ENCODE data around the gene RAD52.

GRCh38 chr12:981176-981828 lies 31.8 kb upstream of the RAD52 start:
- TF ChIP-seq POLR2AphosphoS5 (IDR thresholded peaks at IDR 0.05) = no peak
- no peak for TF ChIP-seq CTCF (IDR thresholded peaks at IDR 0.05)
- TF ChIP-seq POLR2A (IDR thresholded peaks at IDR 0.05) = no peak

Measured in suprapubic skin (tissue), 4 donors.